Astrocyte of the cerebellum (primary cell): ENCODE data around the gene BPIFA2.

ENCODE experiments used
- DNase-seq: peaks from one replicate; pipeline ENCODE4 v3.0.0-alpha.2; 2011; ENCODE audit warnings: low read depth
- H3K4me3 ChIP-seq: 2 replicates; pipeline ENCODE4 v1.5.1; 2011; ENCODE audit warnings: mild to moderate bottlenecking, low read depth, low read length, moderate library complexity
- in situ Hi-C: cut with HindIII; loops from 2 replicates; pipeline ENCODE4 v1.10.0; 2017; ENCODE audit warnings: low sequenced_read_pairs
- TF ChIP-seq, protein P1 (sequence below): IDR thresholded peaks from 2 replicates; pipeline ENCODE4 v1.5.1; 2012; ENCODE audit warnings: low read length, low read depth, moderate library complexity, mild to moderate bottlenecking; ENCODE audit errors: missing control alignments

The BPIFA2 gene

DNA sequence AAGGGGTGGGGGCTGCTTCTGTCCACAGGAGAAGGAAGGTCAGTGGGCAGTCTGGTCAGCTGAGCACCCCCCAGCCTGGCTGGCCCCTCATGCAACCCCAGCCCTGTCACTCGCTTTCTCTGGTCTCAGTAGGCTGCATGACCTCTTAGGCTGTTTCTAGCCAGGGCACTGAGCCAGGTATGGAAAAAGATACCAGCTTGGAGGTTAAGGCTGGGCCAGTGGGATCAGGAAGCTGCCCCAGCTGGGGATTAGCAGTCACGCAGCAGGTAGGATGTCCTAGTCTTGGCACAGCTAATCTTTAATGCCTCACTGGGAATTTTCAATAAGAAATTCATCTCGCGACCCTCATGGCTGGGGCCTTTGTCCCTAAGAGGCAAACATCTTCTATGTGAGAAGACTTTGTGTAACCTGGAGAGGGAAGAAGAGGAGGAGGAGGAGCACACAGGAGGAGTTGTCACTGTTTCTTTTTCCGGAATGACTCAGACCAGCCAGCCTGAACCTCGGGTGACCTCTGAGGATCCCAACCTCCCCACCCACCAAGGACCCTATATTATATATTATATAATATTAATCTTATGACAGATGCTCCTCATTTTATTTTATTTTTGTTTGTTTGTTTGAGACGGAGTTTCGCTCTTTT lies 2.4 kb upstream of the BPIFA2 start:
- in situ Hi-C loops = no loop called here
- no peak overlapping the region for H3K4me3 ChIP-seq
- DNase-seq = no peak
- TF ChIP-seq, protein P1, sequence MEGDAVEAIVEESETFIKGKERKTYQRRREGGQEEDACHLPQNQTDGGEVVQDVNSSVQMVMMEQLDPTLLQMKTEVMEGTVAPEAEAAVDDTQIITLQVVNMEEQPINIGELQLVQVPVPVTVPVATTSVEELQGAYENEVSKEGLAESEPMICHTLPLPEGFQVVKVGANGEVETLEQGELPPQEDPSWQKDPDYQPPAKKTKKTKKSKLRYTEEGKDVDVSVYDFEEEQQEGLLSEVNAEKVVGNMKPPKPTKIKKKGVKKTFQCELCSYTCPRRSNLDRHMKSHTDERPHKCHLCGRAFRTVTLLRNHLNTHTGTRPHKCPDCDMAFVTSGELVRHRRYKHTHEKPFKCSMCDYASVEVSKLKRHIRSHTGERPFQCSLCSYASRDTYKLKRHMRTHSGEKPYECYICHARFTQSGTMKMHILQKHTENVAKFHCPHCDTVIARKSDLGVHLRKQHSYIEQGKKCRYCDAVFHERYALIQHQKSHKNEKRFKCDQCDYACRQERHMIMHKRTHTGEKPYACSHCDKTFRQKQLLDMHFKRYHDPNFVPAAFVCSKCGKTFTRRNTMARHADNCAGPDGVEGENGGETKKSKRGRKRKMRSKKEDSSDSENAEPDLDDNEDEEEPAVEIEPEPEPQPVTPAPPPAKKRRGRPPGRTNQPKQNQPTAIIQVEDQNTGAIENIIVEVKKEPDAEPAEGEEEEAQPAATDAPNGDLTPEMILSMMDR = no peak

DNA sequence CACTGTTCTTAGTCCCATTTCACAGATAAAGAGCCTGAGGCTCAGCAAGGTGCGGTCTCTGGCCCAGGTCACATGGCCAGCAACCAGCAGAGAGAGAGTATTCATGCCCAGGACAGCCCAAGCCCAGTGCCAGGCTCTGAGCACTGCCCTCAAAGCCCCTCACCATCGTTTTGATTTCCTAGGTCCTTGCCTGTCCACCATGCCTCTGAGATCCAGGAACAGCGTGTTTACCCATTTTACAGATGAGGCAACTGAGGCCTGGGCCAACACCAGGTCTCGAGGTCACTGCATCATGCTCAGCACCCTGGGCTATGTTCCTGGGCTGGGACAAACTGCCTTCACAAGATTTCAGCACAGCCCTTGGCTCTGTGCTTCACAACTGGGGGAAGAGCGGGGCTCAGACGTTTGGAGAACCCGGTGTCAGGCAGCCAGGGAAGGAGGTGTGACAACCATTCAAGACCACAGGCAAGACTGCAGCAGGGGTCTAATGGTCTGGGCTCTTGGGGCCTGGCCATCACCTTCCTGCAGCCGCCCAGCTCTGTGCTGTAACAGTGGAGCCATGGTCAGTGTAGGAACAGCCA lies 1.3 kb upstream of the BPIFA2 start:
- no peak for DNase-seq
- TF ChIP-seq, protein P1 = no peak
- no peak overlapping the region for H3K4me3 ChIP-seq
- in situ Hi-C loops = no loop called here

DNA sequence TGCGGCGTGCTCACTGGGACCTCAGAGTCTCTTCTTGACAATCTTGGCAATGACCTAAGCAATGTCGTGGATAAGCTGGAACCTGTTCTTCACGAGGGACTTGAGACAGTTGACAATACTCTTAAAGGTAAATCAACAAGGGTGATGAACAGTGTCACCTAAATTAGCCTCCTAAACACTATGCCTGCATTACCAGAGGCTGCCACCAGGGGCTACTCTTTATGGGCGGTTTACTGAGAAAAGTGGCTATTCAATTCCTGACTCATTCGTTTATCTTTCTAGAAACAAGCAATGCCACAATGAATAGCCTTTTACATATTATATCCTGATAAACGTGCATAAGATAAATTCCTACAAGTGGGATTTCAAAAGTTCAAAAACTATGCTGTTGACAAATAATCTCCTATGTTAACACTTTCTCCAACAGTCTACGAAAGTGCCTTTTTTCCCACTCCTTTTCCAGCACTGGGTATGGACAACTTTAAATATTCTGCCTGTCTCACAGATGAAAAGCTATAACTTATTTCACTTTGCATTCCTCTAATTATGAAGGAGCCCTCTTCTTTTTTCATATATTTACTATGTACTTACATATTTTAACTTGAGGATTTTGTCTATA lies 1.3 kb downstream of the BPIFA2 start:
- in situ Hi-C loops = no loop called here
- TF ChIP-seq, protein P1 = peak; percentile 30
- no peak overlapping the region for H3K4me3 ChIP-seq
- no peak for DNase-seq

DNA sequence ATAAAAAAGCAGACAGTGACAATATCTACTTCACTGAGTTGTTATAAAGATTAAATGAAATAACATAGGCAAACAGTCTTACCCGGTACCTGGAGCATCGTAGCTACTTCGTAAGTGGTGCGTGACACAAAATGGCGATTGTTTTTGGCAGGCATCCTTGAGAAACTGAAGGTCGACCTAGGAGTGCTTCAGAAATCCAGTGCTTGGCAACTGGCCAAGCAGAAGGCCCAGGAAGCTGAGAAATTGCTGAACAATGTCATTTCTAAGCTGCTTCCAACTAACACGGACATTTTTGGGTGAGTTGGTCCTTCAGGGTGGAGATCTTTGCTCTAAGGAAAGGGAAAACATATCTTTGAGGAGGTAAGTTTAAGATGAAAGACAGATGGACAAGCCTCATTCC lies 4.8 kb downstream of the BPIFA2 start:
- in situ Hi-C loops = no loop called here
- DNase-seq = no peak
- TF ChIP-seq, protein P1 = no peak
- H3K4me3 ChIP-seq = no peak overlapping the region

DNA sequence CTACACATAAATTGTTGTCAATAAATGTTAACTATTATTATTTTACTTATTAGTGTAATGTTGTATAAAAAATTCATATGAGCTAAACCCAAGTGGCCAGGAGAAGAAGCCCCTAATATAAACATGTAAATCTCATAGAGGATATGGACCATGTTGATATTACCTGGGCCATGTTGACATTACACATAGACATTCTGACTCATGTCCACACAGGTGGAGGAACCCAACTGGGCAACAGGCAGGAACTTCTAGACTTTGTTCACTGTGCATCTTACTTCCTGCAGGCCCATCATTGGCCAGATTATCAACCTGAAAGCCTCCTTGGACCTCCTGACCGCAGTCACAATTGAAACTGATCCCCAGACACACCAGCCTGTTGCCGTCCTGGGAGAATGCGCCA lies 7.2 kb downstream of the BPIFA2 start:
- TF ChIP-seq, protein P1 = no peak
- in situ Hi-C loops = no loop called here
- no peak for DNase-seq
- H3K4me3 ChIP-seq = no peak overlapping the region

DNA sequence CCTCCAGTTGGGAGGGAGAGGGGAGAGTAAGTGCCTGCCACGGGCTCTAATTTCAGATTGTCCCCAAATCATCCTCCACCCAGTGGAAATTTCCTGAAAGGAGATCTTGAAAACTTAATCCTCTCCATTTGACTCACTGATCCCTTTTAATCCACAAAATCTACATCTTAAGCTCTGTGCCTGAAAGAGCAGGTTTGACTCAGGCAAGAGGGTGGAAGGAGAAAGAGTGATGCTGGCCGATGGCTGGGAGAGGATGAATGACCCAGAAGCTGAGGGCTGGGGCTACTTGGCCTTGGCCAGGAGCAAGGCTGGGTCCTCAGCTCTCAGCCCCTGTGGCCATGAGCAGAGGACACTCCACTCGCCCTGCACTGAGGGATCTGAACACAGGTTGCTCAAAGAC lies 8.1 kb downstream of the BPIFA2 start:
- DNase-seq = no peak
- in situ Hi-C loops = no loop called here
- TF ChIP-seq, protein P1 = no peak
- no peak overlapping the region for H3K4me3 ChIP-seq
